Ascending aorta (tissue), 2 donors: ENCODE measurements around the gene TMEM244. TPM values are rescaled to one million over a fixed set of nuclear protein-coding genes. Genes with fewer than 3 reads are reported as not detected.

Source experiments
- DNase-seq, 2 donors: peaks; one replicate each; pipeline ENCODE4 v3.0.0-alpha.2; 2019; ENCODE audit warnings: low spot score in 2 of 2
- H3K27ac ChIP-seq, 2 donors: fragments of 200-600 bp; sonication (generic); one replicate each; pipeline ENCODE4 v1.5.1; 2016 to 2017; ENCODE audit warnings: mild to moderate bottlenecking in 1 of 2
- H3K27me3 ChIP-seq: fragments of 200-600 bp; sonication (generic); one replicate; pipeline ENCODE4 v1.5.1; 2017
- H3K36me3 ChIP-seq, 2 donors: fragments of 200-600 bp; sonication (generic); one replicate each; pipeline ENCODE4 v1.5.1; 2016
- H3K4me1 ChIP-seq, 2 donors: fragments of 200-600 bp; sonication (generic); one replicate each; pipeline ENCODE4 v1.5.1; 2016 to 2017; ENCODE audit warnings: mild to moderate bottlenecking in 1 of 2
- H3K4me3 ChIP-seq, 2 donors: fragments of 200-600 bp; sonication (generic); one replicate each; pipeline ENCODE4 v1.5.1; 2016 to 2017; ENCODE audit warnings: mild to moderate bottlenecking in 1 of 2
- H3K9me3 ChIP-seq, 2 donors: fragments of 200-600 bp; sonication (generic); one replicate each; pipeline ENCODE4 v1.5.1; 2016
- CTCF ChIP-seq, 3 experiments: fragments of 200-600 bp in 2 of 3; fragments of 450-650 bp in 1 of 3; sonication (generic) in 2 of 3; IDR thresholded peaks; one replicate each; pipeline ENCODE4 v1.5.1; 2016 to 2019; ENCODE audit warnings: antibody characterized with exemption in 3 of 3, mild to moderate bottlenecking in 1 of 3, moderate library complexity in 1 of 3
- intact Hi-C: fragments of 100-400 bp; cut with DNase I; formaldehyde crosslinking; loops from one replicate; pipeline ENCODE4 v1.15.1; 2023
- total RNA-seq: library from RNA; depleted of rRNA; stranded (reverse); fragments of >200 nt; gene quantifications from one replicate; pipeline ENCODE4 v1.1.0, GENCODE V29; 2016

Gene TMEM244
- total RNA-seq, 1 donor from 2014 or later, result not detected

DNA sequence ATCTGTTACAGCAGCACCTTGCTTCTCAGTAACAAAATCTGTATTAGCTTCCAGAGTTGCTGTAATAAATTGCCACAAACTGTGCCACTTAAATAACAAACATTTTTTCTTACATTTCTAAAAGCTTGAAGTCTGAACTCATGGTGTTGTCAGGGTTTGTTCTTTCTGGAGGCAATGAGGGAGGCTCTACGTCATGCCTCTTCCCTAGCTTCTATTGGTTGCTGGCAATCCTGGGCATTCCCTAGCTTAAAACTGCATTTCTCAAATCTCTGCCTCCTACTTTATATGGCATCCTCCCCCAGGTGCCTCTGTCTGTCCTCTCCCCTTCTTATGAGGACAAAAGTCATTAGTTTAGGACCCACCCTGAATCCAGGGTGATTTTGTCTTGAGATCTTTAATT, 41.6 kb upstream of the TMEM244 start:
- Histone ChIP-seq H3K36me3 (no peaks in the 10 kb centered on the region), H3K27ac (no peak overlapping the region), H3K27me3 (no peaks in the 10 kb centered on the region), H3K4me3 (no peak overlapping the region), H3K4me1 (no peaks in the 10 kb centered on the region), H3K9me3 (no peaks in the 10 kb centered on the region)
- TF ChIP-seq CTCF (IDR thresholded peaks at IDR 0.05), result no peak
- intact Hi-C loops, result no loop called here
- DNase-seq, result no peak

DNA sequence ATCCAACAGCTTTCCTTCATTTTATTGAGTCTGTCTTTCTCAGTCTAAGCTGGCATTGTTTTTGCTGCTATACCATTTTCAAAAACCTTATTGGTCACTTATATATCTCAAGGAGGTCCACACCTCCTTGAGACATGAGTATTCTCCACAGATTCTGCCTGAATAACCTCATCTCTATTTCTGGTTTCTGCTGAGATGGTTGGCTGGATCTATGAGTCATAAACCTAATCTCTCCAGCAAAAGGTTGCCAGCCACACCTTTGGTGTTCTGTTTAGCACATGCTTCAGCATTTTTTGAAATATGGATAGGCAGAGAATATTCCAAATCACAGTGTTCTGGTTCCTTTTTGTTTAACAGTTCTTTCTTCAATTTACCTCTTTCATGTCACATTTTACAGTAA, 40.8 kb upstream of the TMEM244 start:
- TF ChIP-seq CTCF (IDR thresholded peaks at IDR 0.05), result no peak
- Histone ChIP-seq H3K27ac (no peak overlapping the region), H3K4me3 (no peak overlapping the region), H3K4me1 (no peaks in the 10 kb centered on the region), H3K9me3 (no peaks in the 10 kb centered on the region), H3K36me3 (no peaks in the 10 kb centered on the region), H3K27me3 (no peaks in the 10 kb centered on the region)
- intact Hi-C loops, result no loop called here
- DNase-seq, result no peak

DNA sequence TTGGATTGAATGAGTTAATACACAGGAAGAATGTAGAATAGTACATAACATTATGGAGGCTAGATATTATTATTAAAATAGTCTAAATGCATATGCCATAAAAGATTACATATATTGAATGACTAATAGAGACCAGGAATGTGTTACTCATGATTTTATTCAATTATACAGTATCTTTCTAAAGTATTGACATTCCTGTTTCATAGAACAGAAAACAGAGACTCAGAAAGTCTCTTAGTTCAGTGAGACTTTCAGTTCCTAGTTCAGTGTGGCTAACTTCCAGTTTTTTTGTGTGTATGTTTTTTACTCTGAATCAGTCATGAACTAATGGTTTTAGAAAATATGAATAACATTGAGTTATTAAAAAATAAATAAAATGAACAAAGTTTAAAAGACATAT, 34.6 kb upstream of the TMEM244 start:
- Histone ChIP-seq H3K9me3 (no peaks in the 10 kb centered on the region), H3K36me3 (no peaks in the 10 kb centered on the region), H3K27ac (no peak overlapping the region), H3K27me3 (no peaks in the 10 kb centered on the region), H3K4me3 (no peak overlapping the region), H3K4me1 (no peaks in the 10 kb centered on the region)
- intact Hi-C loops, result no loop called here
- no peak for DNase-seq
- TF ChIP-seq CTCF (IDR thresholded peaks at IDR 0.05), result no peak

GRCh38 chr6:129894921-129895320, 33.8 kb upstream of the TMEM244 start:
- H3K36me3 ChIP-seq, result no peaks in the 10 kb centered on the region
- intact Hi-C loops, result no loop called here
- H3K27me3 ChIP-seq, result no peaks in the 10 kb centered on the region
- no peak for DNase-seq
- no peak overlapping the region for H3K4me3 ChIP-seq
- no peak for TF ChIP-seq CTCF (IDR thresholded peaks at IDR 0.05)
- no peak overlapping the region for H3K27ac ChIP-seq
- no peaks in the 10 kb centered on the region for H3K9me3 ChIP-seq
- H3K4me1 ChIP-seq, result no peaks in the 10 kb centered on the region

DNA sequence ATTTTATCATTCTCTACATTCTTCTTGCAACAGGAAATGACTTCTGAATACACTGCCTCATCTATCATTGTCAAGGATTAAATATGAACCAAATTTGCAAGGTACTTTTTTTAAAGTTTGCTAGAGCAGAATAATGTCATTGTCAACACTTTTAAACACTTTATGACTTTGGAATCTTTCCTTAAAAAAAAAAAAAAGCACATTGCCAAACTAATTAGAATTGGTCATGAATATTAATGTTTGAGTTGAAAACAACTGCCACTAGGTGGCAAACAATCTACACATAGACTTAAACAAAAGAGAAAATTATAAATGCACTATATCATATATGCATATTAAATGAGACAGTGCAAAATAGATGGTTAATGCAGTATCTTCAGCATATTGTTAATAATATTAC, 32.5 kb upstream of the TMEM244 start:
- Histone ChIP-seq H3K27me3 (no peaks in the 10 kb centered on the region), H3K4me1 (no peaks in the 10 kb centered on the region), H3K36me3 (no peaks in the 10 kb centered on the region), H3K27ac (no peak overlapping the region), H3K4me3 (no peak overlapping the region), H3K9me3 (no peaks in the 10 kb centered on the region)
- peak in 2 of 3 experiments; percentile 10 to 28 for TF ChIP-seq CTCF (IDR thresholded peaks at IDR 0.05)
- DNase-seq, result no peak
- intact Hi-C loops, result no loop called here

DNA sequence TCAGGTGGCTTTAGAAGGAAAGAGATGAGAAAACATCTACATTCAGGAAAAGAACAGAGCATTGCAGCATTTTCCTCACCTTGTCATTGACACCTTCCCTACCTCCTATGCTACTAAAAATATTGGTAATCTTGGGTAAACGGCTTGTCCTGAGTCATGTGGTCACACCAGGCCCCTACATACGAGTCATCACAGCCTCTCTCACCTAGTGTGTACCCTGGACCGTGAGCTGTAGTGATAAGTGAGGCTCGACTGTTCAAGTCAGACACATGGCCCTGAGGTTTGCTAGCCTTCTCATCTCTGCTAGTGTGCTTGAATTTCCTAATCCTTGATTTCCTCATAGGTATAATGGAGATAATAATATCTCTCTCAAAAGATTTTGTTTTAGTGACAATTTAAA, 29.6 kb upstream of the TMEM244 start:
- no peaks in the 10 kb centered on the region for H3K36me3 ChIP-seq
- intact Hi-C loops, result no loop called here
- no peaks in the 10 kb centered on the region for H3K9me3 ChIP-seq
- H3K4me3 ChIP-seq, result no peak overlapping the region
- no peak overlapping the region for H3K27ac ChIP-seq
- no peaks in the 10 kb centered on the region for H3K27me3 ChIP-seq
- no peak for TF ChIP-seq CTCF (IDR thresholded peaks at IDR 0.05)
- no peak for DNase-seq
- H3K4me1 ChIP-seq, result no peaks in the 10 kb centered on the region
